Measurements from ENCODE around the gene KIF6. TPM values are rescaled to one million over a fixed set of nuclear protein-coding genes. Genes with fewer than 3 reads are reported as not detected.
"Not testable (repeated sequence)": the region's sequence is repeated elsewhere in the genome, so short reads cannot be mapped to it uniquely, and the experiment has no call there.

The KIF6 gene
- total RNA-seq, 2 experiments from 2014 or later: 0.31 TPM; not detected in 1

DNA sequence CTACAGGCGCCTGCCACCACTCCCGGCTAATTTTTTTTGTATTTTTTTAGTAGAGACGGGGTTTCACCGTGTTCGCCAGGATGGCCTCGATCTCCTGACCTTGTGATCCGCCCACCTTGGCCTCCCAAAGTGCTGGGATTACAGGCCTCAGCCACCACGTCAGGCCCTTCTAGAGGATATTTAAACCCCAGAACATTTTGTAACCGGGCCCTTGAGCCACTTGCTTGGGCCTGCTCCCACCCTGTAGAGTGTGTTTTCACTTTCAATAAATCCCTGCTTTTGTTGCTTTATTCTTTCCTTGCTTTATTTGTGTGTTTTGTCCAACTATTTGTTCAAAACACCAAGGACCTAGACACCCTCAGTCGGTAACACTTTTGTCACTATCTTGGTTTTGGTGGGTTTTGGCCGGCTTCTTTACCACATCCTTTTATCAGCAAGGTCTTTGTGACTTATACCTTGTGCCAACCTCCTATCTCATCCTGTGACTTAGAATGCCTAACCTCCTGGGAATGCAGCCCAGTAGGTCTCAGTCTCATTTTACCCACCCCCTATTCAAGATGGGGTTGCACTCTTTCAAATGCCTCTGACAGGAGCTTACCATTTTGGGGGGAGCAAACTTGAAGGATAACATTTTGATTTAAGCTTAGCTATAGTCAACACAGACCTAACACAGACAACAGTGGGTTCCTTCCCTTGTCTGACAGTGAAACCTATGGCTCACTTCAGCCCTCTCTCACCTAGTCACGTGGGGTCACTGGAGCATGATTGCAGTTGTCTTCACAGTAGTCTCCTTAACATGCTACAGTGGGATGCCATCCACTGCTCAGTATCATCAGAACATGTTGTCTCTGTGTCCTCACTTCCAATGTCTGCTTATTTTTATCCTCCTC is 27.9 kb upstream of the KIF6 start:
- Mint-ChIP-seq H3K9me3 (no peaks in the 10 kb centered on the region), H3K36me3 (no peaks in the 10 kb centered on the region), H3K4me3 (no peak overlapping the region), H3K27me3 (no peaks in the 10 kb centered on the region), H3K27ac (no peak overlapping the region), H3K4me1 (ENCODE audit: low read depth) (no peaks in the 10 kb centered on the region)
- CTCF ChIA-PET: interaction anchor here (0.6 kb wide), 1 partner anchor 18 kb away, joined by 3 read pairs; no protein-coding TSS in a partner anchor
- no peak for DNase-seq
- intact Hi-C loops (cut with micrococcal nuclease): no loop called here
- POLR2A ChIA-PET: no interaction called here

GRCh38 chr6:39746795-39747194 is 21.6 kb upstream of the KIF6 start:
- H3K4me3 Mint-ChIP-seq: no peak overlapping the region
- POLR2A ChIA-PET: no interaction called here
- intact Hi-C loops (cut with micrococcal nuclease): no loop called here
- peaks cover 5% of the 10 kb centered on the region for H3K27me3 Mint-ChIP-seq
- no peak overlapping the region for H3K27ac Mint-ChIP-seq
- CTCF ChIA-PET: no interaction called here
- H3K36me3 Mint-ChIP-seq: no peaks in the 10 kb centered on the region
- peaks cover 2% of the 10 kb centered on the region for H3K9me3 Mint-ChIP-seq
- H3K4me1 Mint-ChIP-seq (ENCODE audit: low read depth): no peaks in the 10 kb centered on the region
- no peak for DNase-seq

GRCh38 chr6:39733704-39734103 is 8.5 kb upstream of the KIF6 start:
- DNase-seq: no peak
- H3K4me1 Mint-ChIP-seq (ENCODE audit: low read depth): no peaks in the 10 kb centered on the region
- H3K27ac Mint-ChIP-seq: no peak overlapping the region
- H3K4me3 Mint-ChIP-seq: no peak overlapping the region
- peaks cover 11% of the 10 kb centered on the region for H3K9me3 Mint-ChIP-seq
- no peaks in the 10 kb centered on the region for H3K36me3 Mint-ChIP-seq
- intact Hi-C loops (cut with micrococcal nuclease): no loop called here
- ChIA-PET POLR2A (no interaction called here), CTCF (no interaction called here)
- peaks cover 12% of the 10 kb centered on the region for H3K27me3 Mint-ChIP-seq

DNA sequence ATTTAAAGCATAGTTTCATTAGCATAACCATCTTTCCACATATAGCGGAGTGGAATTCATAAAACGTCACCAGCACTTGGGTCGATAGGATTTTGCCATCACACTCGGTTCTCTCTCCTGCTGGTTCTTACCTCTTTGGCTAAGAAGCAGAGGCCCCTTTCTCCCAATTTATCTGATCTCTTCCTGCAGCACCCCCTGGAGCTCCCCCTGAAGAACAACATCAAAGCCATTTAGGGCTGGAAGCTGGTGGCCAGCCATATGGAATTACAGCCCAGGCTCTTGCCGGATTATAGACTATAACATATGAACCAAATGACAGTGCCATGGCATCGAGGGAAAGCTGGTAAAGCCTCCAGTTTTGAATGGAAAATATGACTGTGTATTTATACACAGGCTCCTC is 6.4 kb upstream of the KIF6 start:
- ChIA-PET CTCF (no interaction called here), POLR2A (no interaction called here)
- Mint-ChIP-seq H3K36me3 (no peaks in the 10 kb centered on the region), H3K27me3 (peaks cover 12% of the 10 kb centered on the region), H3K4me3 (no peak overlapping the region), H3K9me3 (no peaks in the 10 kb centered on the region), H3K27ac (no peak overlapping the region), H3K4me1 (ENCODE audit: low read depth) (no peaks in the 10 kb centered on the region)
- DNase-seq: no peak
- intact Hi-C loops (cut with micrococcal nuclease): no loop called here

- POLR2A ChIA-PET: no interaction called here
- intact Hi-C loops (cut with micrococcal nuclease): no loop called here
- CTCF ChIA-PET: no interaction called here
- no peaks in the 10 kb centered on the region for H3K9me3 Mint-ChIP-seq
- DNase-seq: no peak
- no peaks in the 10 kb centered on the region for H3K4me1 Mint-ChIP-seq (ENCODE audit: low read depth)
- no peak overlapping the region for H3K4me3 Mint-ChIP-seq
- no peak overlapping the region for H3K27ac Mint-ChIP-seq
- peaks cover 12% of the 10 kb centered on the region for H3K27me3 Mint-ChIP-seq
- no peaks in the 10 kb centered on the region for H3K36me3 Mint-ChIP-seq
These were observed 4.7 kb upstream of the KIF6 start for GRCh38 chr6:39729945-39730344.

- Mint-ChIP-seq H3K9me3 (no peaks in the 10 kb centered on the region), H3K27me3 (peaks cover 5% of the 10 kb centered on the region), H3K36me3 (no peaks in the 10 kb centered on the region), H3K4me3 (no peak overlapping the region), H3K4me1 (ENCODE audit: low read depth) (peaks cover 4% of the 10 kb centered on the region), H3K27ac (no peak overlapping the region)
- ChIA-PET POLR2A (no interaction called here), CTCF (no interaction called here)
- intact Hi-C loops (cut with micrococcal nuclease): no loop called here
- no peak for DNase-seq
These were observed 407 bp upstream of the KIF6 start for GRCh38 chr6:39725632-39725997.

GRCh38 chr6:39723350-39723749 is 1.9 kb downstream of the KIF6 start:
- POLR2A ChIA-PET; H3K27ac Mint-ChIP-seq; H3K4me3 Mint-ChIP-seq; H3K4me1 Mint-ChIP-seq (ENCODE audit: low read depth); CTCF ChIA-PET; DNase-seq; intact Hi-C loops (cut with micrococcal nuclease); H3K9me3 Mint-ChIP-seq; H3K36me3 Mint-ChIP-seq; H3K27me3 Mint-ChIP-seq: not testable (repeated sequence)

GRCh38 chr6:39714802-39715201 is 10.4 kb downstream of the KIF6 start:
- POLR2A ChIA-PET: no interaction called here
- Mint-ChIP-seq H3K27me3 (peaks cover 5% of the 10 kb centered on the region), H3K27ac (no peak overlapping the region), H3K36me3 (no peaks in the 10 kb centered on the region), H3K4me1 (ENCODE audit: low read depth) (no peaks in the 10 kb centered on the region), H3K9me3 (no peaks in the 10 kb centered on the region), H3K4me3 (no peak overlapping the region)
- DNase-seq: no peak
- intact Hi-C loops (cut with micrococcal nuclease): no loop called here
- CTCF ChIA-PET: no interaction called here

- intact Hi-C loops (cut with micrococcal nuclease): no loop called here
- ChIA-PET POLR2A (no interaction called here), CTCF (no interaction called here)
These were observed 17.1 kb downstream of the KIF6 start for GRCh38 chr6:39707962-39708683.

GRCh38 chr6:39706819-39707335 is 18.3 kb downstream of the KIF6 start:
- intact Hi-C loops (cut with micrococcal nuclease): no loop called here
- H3K4me3 Mint-ChIP-seq: no peak overlapping the region
- ChIA-PET POLR2A (no interaction called here), CTCF (no interaction called here)
- H3K4me1 Mint-ChIP-seq (ENCODE audit: low read depth): no peaks in the 10 kb centered on the region
- no peak for DNase-seq
- peaks cover 5% of the 10 kb centered on the region for H3K27me3 Mint-ChIP-seq
- no peaks in the 10 kb centered on the region for H3K9me3 Mint-ChIP-seq
- H3K27ac Mint-ChIP-seq: no peak overlapping the region
- no peaks in the 10 kb centered on the region for H3K36me3 Mint-ChIP-seq

More at GRCh38 chr6:39707962-39708683, 17.1 kb downstream of the KIF6 start:
- no peak for DNase-seq
- no peak overlapping the region for H3K4me3 Mint-ChIP-seq
- H3K27ac Mint-ChIP-seq: no peak overlapping the region
- no peaks in the 10 kb centered on the region for H3K36me3 Mint-ChIP-seq
- no peaks in the 10 kb centered on the region for H3K4me1 Mint-ChIP-seq (ENCODE audit: low read depth)
- no peaks in the 10 kb centered on the region for H3K9me3 Mint-ChIP-seq
- peaks cover 5% of the 10 kb centered on the region for H3K27me3 Mint-ChIP-seq

DNA sequence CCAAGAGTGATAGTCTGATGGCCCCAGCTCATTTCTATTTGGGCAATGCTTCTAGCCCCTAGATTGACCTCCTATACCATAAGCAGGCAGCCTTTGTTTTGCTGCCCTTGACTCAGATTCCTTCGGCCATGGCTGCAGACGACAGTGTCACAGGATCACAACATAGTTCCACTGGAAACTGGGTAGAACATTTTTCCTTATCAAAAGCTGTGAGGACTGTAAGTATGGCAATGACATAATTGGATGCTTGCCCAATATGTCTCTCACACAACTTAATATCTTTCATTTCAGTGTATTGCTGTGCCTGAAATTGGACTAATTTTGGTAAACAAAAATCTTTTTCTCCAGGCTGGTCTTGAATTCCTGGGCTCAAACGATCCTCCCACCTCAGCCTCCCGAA is 22.9 kb downstream of the KIF6 start:
- intact Hi-C loops (cut with micrococcal nuclease): no loop called here
- Mint-ChIP-seq H3K27me3 (no peaks in the 10 kb centered on the region), H3K4me3 (no peak overlapping the region), H3K4me1 (ENCODE audit: low read depth) (no peaks in the 10 kb centered on the region), H3K36me3 (no peaks in the 10 kb centered on the region), H3K27ac (no peak overlapping the region), H3K9me3 (no peaks in the 10 kb centered on the region)
- no peak for DNase-seq
- ChIA-PET POLR2A (no interaction called here), CTCF (no interaction called here)

- Mint-ChIP-seq H3K9me3 (no peaks in the 10 kb centered on the region), H3K4me3 (no peak overlapping the region), H3K4me1 (ENCODE audit: low read depth) (no peaks in the 10 kb centered on the region), H3K36me3 (no peaks in the 10 kb centered on the region), H3K27me3 (no peaks in the 10 kb centered on the region), H3K27ac (no peak overlapping the region)
- CTCF ChIA-PET: no interaction called here
- no peak for DNase-seq
- POLR2A ChIA-PET: no interaction called here
- intact Hi-C loops (cut with micrococcal nuclease): no loop called here
These were observed 24.8 kb downstream of the KIF6 start for GRCh38 chr6:39700362-39700761.

DNA sequence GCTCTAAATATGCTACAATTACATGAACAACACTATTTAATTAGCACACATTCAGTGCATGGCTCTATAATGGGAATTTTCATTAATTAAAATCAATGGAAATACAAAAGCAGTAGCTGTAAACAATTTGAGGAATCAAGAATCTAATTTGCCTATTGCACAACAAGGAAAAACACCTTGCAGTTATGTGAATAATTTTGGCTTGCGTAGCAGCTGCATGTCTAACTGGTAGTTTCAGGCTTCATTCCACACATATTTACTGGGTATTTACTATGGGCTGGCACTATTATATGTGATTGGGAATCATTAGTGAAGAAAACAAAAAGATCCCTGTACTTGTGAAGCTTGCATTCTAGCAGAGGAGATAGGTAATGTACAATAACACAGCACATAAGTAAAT is 26.4 kb downstream of the KIF6 start:
- CTCF ChIA-PET: no interaction called here
- intact Hi-C loops (cut with micrococcal nuclease): no loop called here
- no peaks in the 10 kb centered on the region for H3K9me3 Mint-ChIP-seq
- no peaks in the 10 kb centered on the region for H3K4me1 Mint-ChIP-seq (ENCODE audit: low read depth)
- no peak for DNase-seq
- POLR2A ChIA-PET: no interaction called here
- H3K4me3 Mint-ChIP-seq: no peak overlapping the region
- no peaks in the 10 kb centered on the region for H3K36me3 Mint-ChIP-seq
- no peaks in the 10 kb centered on the region for H3K27me3 Mint-ChIP-seq
- H3K27ac Mint-ChIP-seq: no peak overlapping the region
